Natural killer cell (primary cell): Measurements from ENCODE around the gene EXOSC7. TPM values are rescaled to one million over a fixed set of nuclear protein-coding genes. Genes with fewer than 3 reads are reported as not detected.

Experiments used
- ATAC-seq, 3 donors: fragments of 150-1000 bp in 2 of 3; fragments of 200-7000 bp in 1 of 3; cut with Tn5 transposase; 1 replicate in 1 of 3; 2 replicates in 2 of 3; pipeline ENCODE4 v1.10.0; 2021; ENCODE audit warnings: mild to moderate bottlenecking in 2 of 3, moderate library complexity in 2 of 3
- DNase-seq, 2 donors: peaks; one replicate each; pipeline versions ENCODE4 v3.0.0 to v3.0.0-alpha.2; 2013 to 2021; ENCODE audit warnings: mixed read lengths in 1 of 2
- H3K27ac ChIP-seq: one replicate; pipeline ENCODE4 v1.5.1; 2013; ENCODE audit warnings: mild to moderate bottlenecking, low read length
- H3K27me3 ChIP-seq: one replicate; pipeline ENCODE4 v1.6.1; 2013; ENCODE audit warnings: low read length; ENCODE audit not compliant: control insufficient read depth, insufficient read depth
- H3K36me3 ChIP-seq: one replicate; pipeline ENCODE4 v1.6.1; 2013; ENCODE audit warnings: low read length; ENCODE audit not compliant: control insufficient read depth, insufficient read depth
- H3K4me1 ChIP-seq: one replicate; pipeline ENCODE4 v1.6.1; 2013; ENCODE audit warnings: low read length; ENCODE audit not compliant: control insufficient read depth, insufficient read depth
- H3K4me3 ChIP-seq: one replicate; pipeline ENCODE4 v1.5.1; 2013; ENCODE audit warnings: low read length
- H3K9me3 ChIP-seq: one replicate; pipeline ENCODE4 v1.6.1; 2013; ENCODE audit warnings: low read length; ENCODE audit not compliant: control insufficient read depth, insufficient read depth
- H3K27ac Mint-ChIP-seq, 2 donors: one replicate each; pipeline ENCODE4 v1.8.0; 2022; ENCODE audit warnings: mild to moderate bottlenecking in 2 of 2, mixed read lengths in 2 of 2, moderate library complexity in 1 of 2
- H3K27me3 Mint-ChIP-seq, 2 donors: one replicate each; pipeline ENCODE4 v1.8.0; 2022; ENCODE audit warnings: low read depth in 2 of 2, mixed read lengths in 2 of 2
- H3K36me3 Mint-ChIP-seq: one replicate; pipeline ENCODE4 v1.8.0; 2022; ENCODE audit warnings: mixed read lengths
- H3K4me1 Mint-ChIP-seq, 2 donors: one replicate each; pipeline ENCODE4 v1.8.0; 2022; ENCODE audit warnings: mixed read lengths in 2 of 2
- H3K4me3 Mint-ChIP-seq: one replicate; pipeline ENCODE4 v1.8.0; 2022; ENCODE audit warnings: mild to moderate bottlenecking, moderate library complexity, mixed read lengths
- H3K9me3 Mint-ChIP-seq, 2 donors: one replicate each; pipeline ENCODE4 v1.8.0; 2022; ENCODE audit warnings: mixed read lengths in 2 of 2
- WGBS: methylation state at CpG from one replicate; pipeline ENCODE4 v1.1.7; 2013; ENCODE audit warnings: missing lambda C conversion rate; ENCODE audit not compliant: insufficient coverage; 5-methylcytosine and 5-hydroxymethylcytosine counted together
- intact Hi-C: fragments of 100-400 bp; cut with micrococcal nuclease; formaldehyde crosslinking; loops from one replicate; pipeline ENCODE4 v1.14.2; 2022
- total RNA-seq, 4 donors: library from RNA; stranded (reverse); fragments of 120-200 nt in 1 of 4; gene quantifications; one replicate each; pipeline versions ENCODE4 v1.2.3 to v1.2.4, GENCODE V29; 2013 to 2022
- TF ChIP-seq, protein P1 (sequence below): fragments of 200-600 bp; IDR thresholded peaks from one replicate; pipeline ENCODE4 v1.8.0; 2022; ENCODE audit warnings: antibody characterized with exemption

The EXOSC7 gene
- total RNA-seq, 3 donors from 2014 or later (not counting 1 experiment from before 2014, with no cell fraction given) = 32.8 to 46.6 (median 36.0) TPM

DNA sequence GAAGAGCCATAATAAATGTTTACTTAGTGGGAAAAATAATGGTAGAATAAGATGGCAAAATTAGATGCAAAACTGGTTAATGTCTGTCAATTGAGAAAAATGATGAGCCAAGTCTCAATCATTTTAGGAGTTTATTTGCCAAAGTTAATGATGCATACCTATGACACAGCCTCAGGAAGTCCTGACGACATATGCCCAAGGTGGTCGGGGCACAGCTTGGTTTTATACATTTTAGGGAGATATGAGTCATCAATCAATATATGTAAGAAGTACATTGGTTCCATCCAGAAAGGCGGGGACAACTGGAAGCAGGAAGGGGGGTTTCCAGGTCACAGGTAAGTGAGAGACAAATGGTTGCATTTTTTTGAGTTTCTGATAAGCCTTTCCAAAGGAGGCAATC is 81.5 kb downstream of the EXOSC7 start:
- no peaks in the 10 kb centered on the region for H3K9me3 ChIP-seq
- H3K27me3 Mint-ChIP-seq = peaks cover 9 to 12% of the 10 kb centered on the region in 2 donors
- H3K4me3 Mint-ChIP-seq = no peak overlapping the region
- H3K4me3 ChIP-seq = no peak overlapping the region
- TF ChIP-seq, protein P1, sequence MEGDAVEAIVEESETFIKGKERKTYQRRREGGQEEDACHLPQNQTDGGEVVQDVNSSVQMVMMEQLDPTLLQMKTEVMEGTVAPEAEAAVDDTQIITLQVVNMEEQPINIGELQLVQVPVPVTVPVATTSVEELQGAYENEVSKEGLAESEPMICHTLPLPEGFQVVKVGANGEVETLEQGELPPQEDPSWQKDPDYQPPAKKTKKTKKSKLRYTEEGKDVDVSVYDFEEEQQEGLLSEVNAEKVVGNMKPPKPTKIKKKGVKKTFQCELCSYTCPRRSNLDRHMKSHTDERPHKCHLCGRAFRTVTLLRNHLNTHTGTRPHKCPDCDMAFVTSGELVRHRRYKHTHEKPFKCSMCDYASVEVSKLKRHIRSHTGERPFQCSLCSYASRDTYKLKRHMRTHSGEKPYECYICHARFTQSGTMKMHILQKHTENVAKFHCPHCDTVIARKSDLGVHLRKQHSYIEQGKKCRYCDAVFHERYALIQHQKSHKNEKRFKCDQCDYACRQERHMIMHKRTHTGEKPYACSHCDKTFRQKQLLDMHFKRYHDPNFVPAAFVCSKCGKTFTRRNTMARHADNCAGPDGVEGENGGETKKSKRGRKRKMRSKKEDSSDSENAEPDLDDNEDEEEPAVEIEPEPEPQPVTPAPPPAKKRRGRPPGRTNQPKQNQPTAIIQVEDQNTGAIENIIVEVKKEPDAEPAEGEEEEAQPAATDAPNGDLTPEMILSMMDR = no peak
- no peaks in the 10 kb centered on the region for H3K9me3 Mint-ChIP-seq
- no peaks in the 10 kb centered on the region for H3K4me1 ChIP-seq
- H3K27me3 ChIP-seq = no peaks in the 10 kb centered on the region
- no peak overlapping the region for H3K27ac Mint-ChIP-seq
- WGBS = 79% methylated on average over 3 of the region's 3 CpGs
- DNase-seq (no peak), ATAC-seq (no peak)
- H3K36me3 ChIP-seq = no peaks in the 10 kb centered on the region
- no peak overlapping the region for H3K27ac ChIP-seq
- H3K36me3 Mint-ChIP-seq = no peaks in the 10 kb centered on the region
- intact Hi-C loops = no loop called here
- H3K4me1 Mint-ChIP-seq = no peaks in the 10 kb centered on the region

DNA sequence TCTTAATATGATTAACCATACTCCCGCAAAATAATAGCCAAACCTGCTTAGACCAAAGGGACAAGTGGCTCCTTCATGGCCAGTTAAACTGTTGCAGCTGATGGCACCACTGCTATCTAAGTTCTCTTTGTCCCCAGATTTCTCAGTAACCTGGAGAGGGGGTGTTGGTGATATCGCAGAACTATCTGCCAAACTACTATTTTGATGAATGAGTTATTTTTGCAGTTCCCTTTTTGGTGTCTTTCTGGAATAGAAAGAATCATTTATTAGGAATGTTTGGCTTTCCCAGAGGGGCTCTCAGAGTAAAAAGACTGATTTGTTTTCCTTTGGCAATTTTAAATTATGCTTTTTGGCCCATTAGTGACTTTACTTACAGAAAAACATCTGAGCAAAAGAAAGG is 83.1 kb downstream of the EXOSC7 start:
- Histone ChIP-seq H3K27ac (no peak overlapping the region), H3K9me3 (no peaks in the 10 kb centered on the region), H3K4me3 (no peak overlapping the region), H3K4me1 (no peaks in the 10 kb centered on the region), H3K27me3 (no peaks in the 10 kb centered on the region), H3K36me3 (no peaks in the 10 kb centered on the region)
- ATAC-seq (no peak), DNase-seq (no peak)
- no peak overlapping the region for H3K27ac Mint-ChIP-seq
- intact Hi-C loops = no loop called here
- WGBS = 100% methylated on average over 2 of the region's 2 CpGs
- no peaks in the 10 kb centered on the region for H3K9me3 Mint-ChIP-seq
- H3K27me3 Mint-ChIP-seq = peaks cover 9 to 10% of the 10 kb centered on the region in 2 donors
- H3K36me3 Mint-ChIP-seq = no peaks in the 10 kb centered on the region
- no peaks in the 10 kb centered on the region for H3K4me1 Mint-ChIP-seq
- TF ChIP-seq, protein P1 = no peak
- no peak overlapping the region for H3K4me3 Mint-ChIP-seq

DNA sequence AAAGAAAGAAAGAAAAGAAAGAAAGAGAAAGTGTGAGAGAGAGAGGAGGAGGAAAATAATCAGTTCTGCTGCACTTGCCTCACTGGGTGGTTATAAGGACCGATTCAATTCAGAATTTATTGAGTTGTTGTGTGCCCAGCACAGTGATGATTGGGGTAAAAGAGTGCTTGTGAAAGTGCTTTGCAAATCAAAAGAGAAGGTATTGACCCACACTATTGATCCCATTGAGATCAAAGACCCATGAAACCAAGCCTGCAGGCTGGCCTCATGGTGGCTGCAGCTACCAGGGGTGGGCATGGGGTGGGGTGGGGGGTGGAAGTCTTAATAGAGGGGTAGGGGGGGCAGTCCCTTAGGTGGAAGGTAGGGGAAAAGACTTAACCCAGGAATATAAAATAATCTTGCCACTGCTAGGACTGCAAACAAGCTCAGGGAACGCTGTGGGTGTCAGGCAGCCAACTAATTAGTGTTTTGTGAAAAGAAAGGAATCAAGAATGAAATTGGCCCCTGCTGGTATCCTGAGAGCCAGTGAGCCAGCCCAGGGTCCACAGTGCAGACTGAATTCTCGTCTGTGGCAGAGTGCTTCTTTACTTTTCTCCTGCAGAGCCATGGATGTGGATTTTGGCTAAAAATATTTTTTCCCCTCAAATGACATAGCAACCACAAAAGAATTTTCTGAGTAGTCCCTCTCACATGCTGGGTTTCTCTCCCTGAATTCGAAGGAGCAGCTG is 84.3 kb downstream of the EXOSC7 start:
- no peak overlapping the region for H3K27ac ChIP-seq
- H3K9me3 Mint-ChIP-seq = no peaks in the 10 kb centered on the region
- peaks cover 10 to 11% of the 10 kb centered on the region in 2 donors for H3K4me1 Mint-ChIP-seq
- H3K27ac Mint-ChIP-seq = no peak overlapping the region
- H3K36me3 Mint-ChIP-seq = no peaks in the 10 kb centered on the region
- no peak overlapping the region for H3K4me3 ChIP-seq
- TF ChIP-seq, protein P1 = no peak
- no peaks in the 10 kb centered on the region for H3K27me3 ChIP-seq
- H3K4me1 ChIP-seq = peaks cover 11% of the 10 kb centered on the region
- no peak for DNase-seq
- 76% methylated on average over 4 of the region's 4 CpGs for WGBS
- ATAC-seq = no peak
- intact Hi-C loops = no loop called here
- peaks cover 9 to 10% of the 10 kb centered on the region in 2 donors for H3K27me3 Mint-ChIP-seq
- H3K36me3 ChIP-seq = no peaks in the 10 kb centered on the region
- no peak overlapping the region for H3K4me3 Mint-ChIP-seq
- no peaks in the 10 kb centered on the region for H3K9me3 ChIP-seq

Other genes starting within 250 kb of the EXOSC7 start
- 1 to 10 TPM in 2 of 3 donors, under 1 TPM in 1; 0.40 to 2.2 (median 1.7) TPM for gene ZNF501, start 246.6 kb upstream of the EXOSC7 start, total RNA-seq
- 10 to 100 TPM; 25.4 to 28.6 (median 27.7) TPM for gene KIAA1143, start 214.6 kb upstream of the EXOSC7 start, total RNA-seq
- gene KIF15, start 214.4 kb upstream of the EXOSC7 start, total RNA-seq = 1 to 10 TPM in 1 of 3 donors, under 1 TPM in 2; 0.80 to 1.6 (median 0.99) TPM
- gene TMEM42, start 114.3 kb upstream of the EXOSC7 start, total RNA-seq = 10 to 100 TPM in 2 of 3 donors, 1 to 10 TPM in 1; 9.9 to 15.9 (median 11.3) TPM
- gene TGM4, start 101.6 kb upstream of the EXOSC7 start, total RNA-seq = not detected
- 10 to 100 TPM; 62.3 to 100.0 (median 78.6) TPM for gene ZDHHC3, start 70 bp upstream of the EXOSC7 start, total RNA-seq
- gene CLEC3B, start 50.1 kb downstream of the EXOSC7 start, total RNA-seq = 1 to 10 TPM in 2 of 3 donors, under 1 TPM in 1; 0.87 to 1.5 (median 1.1) TPM
- under 1 TPM; 0.38 to 0.61 (median 0.48) TPM for gene CDCP1, start 170.1 kb downstream of the EXOSC7 start, total RNA-seq